Fibroblast of lung (primary cell): Measurements from ENCODE around the gene SLC18A3. TPM values are rescaled to one million over a fixed set of nuclear protein-coding genes. Genes with fewer than 3 reads are reported as not detected.

Experiments
- DNase-seq, 2 donors: peaks; one replicate each; pipeline versions ENCODE4 v3.0.0 to v3.0.0-alpha.2; 2010; ENCODE audit warnings: low read depth in 2 of 2
- H2AFZ ChIP-seq: 2 replicates; pipeline ENCODE4 v1.5.1; 2012; ENCODE audit warnings: low read length, control low read depth, inconsistent platforms
- H3K27ac ChIP-seq: 2 replicates; pipeline ENCODE4 v1.5.1; 2011; ENCODE audit warnings: low read length, control low read depth; ENCODE audit not compliant: insufficient read depth
- H3K27me3 ChIP-seq: 2 replicates; pipeline ENCODE4 v1.5.1; 2011; ENCODE audit warnings: mild to moderate bottlenecking, low read length; ENCODE audit not compliant: control insufficient read depth, insufficient read depth
- H3K36me3 ChIP-seq: 2 replicates; pipeline ENCODE4 v1.5.1; 2011; ENCODE audit warnings: low read length; ENCODE audit not compliant: control insufficient read depth, insufficient read depth
- H3K4me1 ChIP-seq: 2 replicates; pipeline ENCODE4 v1.5.1; 2011; ENCODE audit warnings: low read length; ENCODE audit not compliant: control insufficient read depth, insufficient read depth; ENCODE audit errors: extremely low read depth
- H3K4me2 ChIP-seq: 2 replicates; pipeline ENCODE4 v1.5.1; 2011; ENCODE audit warnings: low read length, control low read depth; ENCODE audit not compliant: insufficient read depth; ENCODE audit errors: extremely low read depth
- H3K4me3 ChIP-seq, 4 experiments: fragments of 200-600 bp in 1 of 4; sonication (generic) in 1 of 4; replicated peaks in 1 of 4; 2 replicates each; pipeline ENCODE4 v1.5.1; 2011 to 2016; ENCODE audit warnings: low read length in 4 of 4, low read depth in 3 of 4, mild to moderate bottlenecking in 3 of 4, control low read depth in 2 of 4, inconsistent platforms in 1 of 4, mixed read lengths in 1 of 4; ENCODE audit not compliant: insufficient read depth in 1 of 4; ENCODE audit errors: control extremely low read depth in 1 of 4
- H3K79me2 ChIP-seq: 2 replicates; pipeline ENCODE4 v1.5.1; 2012; ENCODE audit warnings: mild to moderate bottlenecking, low read length, inconsistent platforms; ENCODE audit not compliant: control insufficient read depth, insufficient read depth
- H3K9ac ChIP-seq: 2 replicates; pipeline ENCODE4 v1.5.1; 2011; ENCODE audit warnings: mild to moderate bottlenecking, low read length, control low read depth; ENCODE audit not compliant: insufficient read depth
- H3K9me3 ChIP-seq: 2 replicates; pipeline ENCODE4 v1.5.1; 2012; ENCODE audit warnings: low read depth, low read length; ENCODE audit not compliant: control insufficient read depth, insufficient read depth
- H4K20me1 ChIP-seq: 2 replicates; pipeline ENCODE4 v1.5.1; 2011; ENCODE audit warnings: low read length; ENCODE audit not compliant: control insufficient read depth, insufficient read depth; ENCODE audit errors: extremely low read depth
- EZH2 ChIP-seq: IDR thresholded peaks from 2 replicates; pipeline ENCODE4 v1.5.1; 2012; ENCODE audit warnings: low read length, control low read depth, mild to moderate bottlenecking; ENCODE audit errors: missing control alignments
- polyA plus RNA-seq, 2 donors: library from polyadenylated mRNA; depleted of rRNA in 1 of 2; stranded (reverse) in 1 of 2; unstranded in 1 of 2; fragments of >200 nt; gene quantifications; 2 replicates each; pipeline ENCODE4 v1.2.1, GENCODE V29; 2011 to 2012; ENCODE audit warnings: missing spikeins in 1 of 2
- total RNA-seq: library from RNA; depleted of rRNA; stranded (reverse); fragments of >200 nt; gene quantifications from 2 replicates; pipeline ENCODE4 v1.2.1, GENCODE V29; 2014
- TF ChIP-seq, protein P1 (sequence below), 2 donors: IDR thresholded peaks in 1 of 2; conservative IDR thresholded peaks in 1 of 2; 1 replicate in 1 of 2; 2 replicates in 1 of 2; pipeline ENCODE4 v1.5.1; 2011 to 2012; ENCODE audit warnings: low read length in 2 of 2, control low read depth in 1 of 2, inconsistent platforms in 1 of 2, low read depth in 1 of 2, mild to moderate bottlenecking in 1 of 2

The SLC18A3 gene
- total and polyA plus RNA-seq, 2 donors (not counting 1 experiment from before 2014, with no cell fraction given), result not detected

GRCh38 chr10:49653273-49653929 lies 43.3 kb downstream of the SLC18A3 start:
- Histone ChIP-seq H4K20me1 (no peaks in the 10 kb centered on the region), H3K36me3 (no peaks in the 10 kb centered on the region), H3K4me3 (no peak overlapping the region), H3K79me2 (no peaks in the 10 kb centered on the region), H2AFZ (no peak overlapping the region), H3K9me3 (no peaks in the 10 kb centered on the region), H3K27ac (no peak overlapping the region), H3K27me3 (no peaks in the 10 kb centered on the region), H3K4me2 (no peak overlapping the region), H3K4me1 (no peaks in the 10 kb centered on the region), H3K9ac (no peak overlapping the region)
- DNase-seq, result no peak
- TF ChIP-seq, protein P1, sequence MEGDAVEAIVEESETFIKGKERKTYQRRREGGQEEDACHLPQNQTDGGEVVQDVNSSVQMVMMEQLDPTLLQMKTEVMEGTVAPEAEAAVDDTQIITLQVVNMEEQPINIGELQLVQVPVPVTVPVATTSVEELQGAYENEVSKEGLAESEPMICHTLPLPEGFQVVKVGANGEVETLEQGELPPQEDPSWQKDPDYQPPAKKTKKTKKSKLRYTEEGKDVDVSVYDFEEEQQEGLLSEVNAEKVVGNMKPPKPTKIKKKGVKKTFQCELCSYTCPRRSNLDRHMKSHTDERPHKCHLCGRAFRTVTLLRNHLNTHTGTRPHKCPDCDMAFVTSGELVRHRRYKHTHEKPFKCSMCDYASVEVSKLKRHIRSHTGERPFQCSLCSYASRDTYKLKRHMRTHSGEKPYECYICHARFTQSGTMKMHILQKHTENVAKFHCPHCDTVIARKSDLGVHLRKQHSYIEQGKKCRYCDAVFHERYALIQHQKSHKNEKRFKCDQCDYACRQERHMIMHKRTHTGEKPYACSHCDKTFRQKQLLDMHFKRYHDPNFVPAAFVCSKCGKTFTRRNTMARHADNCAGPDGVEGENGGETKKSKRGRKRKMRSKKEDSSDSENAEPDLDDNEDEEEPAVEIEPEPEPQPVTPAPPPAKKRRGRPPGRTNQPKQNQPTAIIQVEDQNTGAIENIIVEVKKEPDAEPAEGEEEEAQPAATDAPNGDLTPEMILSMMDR (conservative IDR thresholded peaks at IDR 0.05 in 1 of 2, IDR thresholded peaks at IDR 0.05 in 1 of 2; ENCODE audit: low read depth in 1 of 2, low read length in 2 of 2), result no peak
- TF ChIP-seq EZH2, result no peak

GRCh38 chr10:49654036-49654693 lies 44.1 kb downstream of the SLC18A3 start:
- Histone ChIP-seq H2AFZ (no peak overlapping the region), H3K36me3 (no peaks in the 10 kb centered on the region), H3K9me3 (no peaks in the 10 kb centered on the region), H3K27ac (no peak overlapping the region), H3K4me2 (no peak overlapping the region), H3K4me1 (no peaks in the 10 kb centered on the region), H3K9ac (no peak overlapping the region), H3K27me3 (no peaks in the 10 kb centered on the region), H4K20me1 (no peaks in the 10 kb centered on the region), H3K79me2 (no peaks in the 10 kb centered on the region), H3K4me3 (no peak overlapping the region)
- TF ChIP-seq EZH2, result no peak
- TF ChIP-seq, protein P1 (conservative IDR thresholded peaks at IDR 0.05 in 1 of 2, IDR thresholded peaks at IDR 0.05 in 1 of 2; ENCODE audit: low read depth in 1 of 2, low read length in 2 of 2), result no peak
- DNase-seq, result no peak

GRCh38 chr10:49655099-49655498 lies 45.0 kb downstream of the SLC18A3 start:
- Histone ChIP-seq H4K20me1 (no peaks in the 10 kb centered on the region), H2AFZ (no peak overlapping the region), H3K4me2 (no peak overlapping the region), H3K79me2 (no peaks in the 10 kb centered on the region), H3K27me3 (no peaks in the 10 kb centered on the region), H3K36me3 (no peaks in the 10 kb centered on the region), H3K4me3 (no peak overlapping the region), H3K9ac (no peak overlapping the region), H3K4me1 (no peaks in the 10 kb centered on the region), H3K27ac (no peak overlapping the region), H3K9me3 (no peaks in the 10 kb centered on the region)
- TF ChIP-seq, protein P1 (conservative IDR thresholded peaks at IDR 0.05 in 1 of 2, IDR thresholded peaks at IDR 0.05 in 1 of 2; ENCODE audit: low read depth in 1 of 2, low read length in 2 of 2), result no peak
- TF ChIP-seq EZH2, result no peak
- no peak for DNase-seq
